Spleen (tissue), 11 donors: Measurements from ENCODE around the gene IRAG1. TPM values are rescaled to one million over a fixed set of nuclear protein-coding genes. Genes with fewer than 3 reads are reported as not detected.

Source experiments
- DNase-seq: peaks from one replicate; pipeline ENCODE4 v3.0.0-alpha.2; 2020
- H3K27ac ChIP-seq, 8 donors: fragments of 200-600 bp; sonication (generic) in 7 of 8; 1 replicate in 4 of 8; 2 replicates in 4 of 8; pipeline versions ENCODE4 v1.5.0 to v1.8.0; 2016 to 2021; ENCODE audit warnings: inconsistent platforms in 4 of 8, mild to moderate bottlenecking in 4 of 8, moderate library complexity in 1 of 8
- H3K27me3 ChIP-seq, 7 donors: fragments of 200-600 bp; sonication (generic) in 6 of 7; replicated peaks in 1 of 7; 1 replicate in 4 of 7; 2 replicates in 3 of 7; pipeline versions ENCODE4 v1.5.0 to v1.8.0; 2016 to 2021; ENCODE audit warnings: inconsistent platforms in 3 of 7, mild to moderate bottlenecking in 1 of 7
- H3K36me3 ChIP-seq, 6 donors: fragments of 200-600 bp; sonication (generic) in 5 of 6; 1 replicate in 4 of 6; 2 replicates in 2 of 6; pipeline versions ENCODE4 v1.5.0 to v1.8.0; 2016 to 2021; ENCODE audit warnings: inconsistent platforms in 2 of 6
- H3K4me1 ChIP-seq, 6 donors: fragments of 200-600 bp; sonication (generic) in 5 of 6; 1 replicate in 3 of 6; 2 replicates in 3 of 6; pipeline versions ENCODE4 v1.5.0 to v1.8.0; 2016 to 2021; ENCODE audit warnings: inconsistent platforms in 3 of 6
- H3K4me3 ChIP-seq, 8 donors: fragments of 200-600 bp; sonication (generic) in 7 of 8; 1 replicate in 4 of 8; 2 replicates in 4 of 8; pipeline versions ENCODE4 v1.5.0 to v1.8.0; 2016 to 2021; ENCODE audit warnings: inconsistent platforms in 4 of 8, mild to moderate bottlenecking in 4 of 8, moderate library complexity in 2 of 8
- H3K9me3 ChIP-seq, 8 donors: fragments of 200-600 bp; sonication (generic) in 7 of 8; 1 replicate in 4 of 8; 2 replicates in 4 of 8; pipeline versions ENCODE4 v1.5.0 to v1.8.0; 2016 to 2021; ENCODE audit warnings: inconsistent platforms in 4 of 8
- POLR2A ChIP-seq, 3 donors: fragments of 450-650 bp; IDR thresholded peaks; one replicate each; pipeline ENCODE4 v1.5.1; 2017; ENCODE audit warnings: antibody characterized with exemption in 3 of 3, mild to moderate bottlenecking in 1 of 3
- POLR2AphosphoS5 ChIP-seq, 3 donors: sonication (generic); formaldehyde crosslinking; IDR thresholded peaks; one replicate each; pipeline ENCODE4 v1.5.1; 2017; ENCODE audit warnings: antibody characterized with exemption in 3 of 3
- WGBS, 5 donors: extraction: QIAGEN DNeasy Blood & Tissue Kit in 3 of 5; methylation state at CpG; one replicate each; pipeline versions ENCODE4 v1.1.5 to v1.1.7; 2013 to 2018; 5-methylcytosine and 5-hydroxymethylcytosine counted together
- intact Hi-C: fragments of 100-400 bp; cut with DNase I; formaldehyde crosslinking; loops from one replicate; pipeline ENCODE4 v1.15.0; 2023; ENCODE audit warnings: low total_unique reads
- polyA plus RNA-seq, 3 donors: library from polyadenylated mRNA; stranded (reverse); fragments of 200-250 nt; gene quantifications; one replicate each; pipeline ENCODE4 v1.2.1, GENCODE V29; 2013
- total RNA-seq, 7 donors: library from RNA; depleted of rRNA in 3 of 7; stranded (reverse); fragments of >200 nt in 3 of 7; fragmentation: NEBNext Ultra II Directional in 4 of 7; extraction: Animal tissue kit (Norgen Biotek cat#: 25700) in 4 of 7; gene quantifications; one replicate each; pipeline versions ENCODE4 v1.1.0 to v1.2.1, GENCODE V29; 2016 to 2021
- TF ChIP-seq, protein P1 (sequence below), 11 experiments: fragments of 200-600 bp in 7 of 11; fragments of 450-650 bp in 4 of 11; sonication (generic) in 4 of 11; IDR thresholded peaks in 8 of 11; conservative IDR thresholded peaks in 3 of 11; 1 replicate in 7 of 11; 2 replicates in 4 of 11; pipeline versions ENCODE4 v1.4.0 to v1.8.0; 2016 to 2021; ENCODE audit warnings: antibody characterized with exemption in 11 of 11, inconsistent platforms in 4 of 11, mild to moderate bottlenecking in 1 of 11
- donor health status: healthy with polysubstance abuse.
- donor health status: DM: no; HTN: no; CAD: no; lungs with moderate emphysema.
- donor health status: DM: no; HTN: no; CAD: no.
- donor health status: Bipolar disorder and iron deficiency.
- donor health status: healthy.
- donor health status: DM: no; HTN: no; CAD: no.
- donor health status: DM: yes; HTN: yes; CAD: no.

The IRAG1 gene
- total and polyA plus RNA-seq, 10 donors = 2.8 to 15.6 (median 10.0) TPM

DNA sequence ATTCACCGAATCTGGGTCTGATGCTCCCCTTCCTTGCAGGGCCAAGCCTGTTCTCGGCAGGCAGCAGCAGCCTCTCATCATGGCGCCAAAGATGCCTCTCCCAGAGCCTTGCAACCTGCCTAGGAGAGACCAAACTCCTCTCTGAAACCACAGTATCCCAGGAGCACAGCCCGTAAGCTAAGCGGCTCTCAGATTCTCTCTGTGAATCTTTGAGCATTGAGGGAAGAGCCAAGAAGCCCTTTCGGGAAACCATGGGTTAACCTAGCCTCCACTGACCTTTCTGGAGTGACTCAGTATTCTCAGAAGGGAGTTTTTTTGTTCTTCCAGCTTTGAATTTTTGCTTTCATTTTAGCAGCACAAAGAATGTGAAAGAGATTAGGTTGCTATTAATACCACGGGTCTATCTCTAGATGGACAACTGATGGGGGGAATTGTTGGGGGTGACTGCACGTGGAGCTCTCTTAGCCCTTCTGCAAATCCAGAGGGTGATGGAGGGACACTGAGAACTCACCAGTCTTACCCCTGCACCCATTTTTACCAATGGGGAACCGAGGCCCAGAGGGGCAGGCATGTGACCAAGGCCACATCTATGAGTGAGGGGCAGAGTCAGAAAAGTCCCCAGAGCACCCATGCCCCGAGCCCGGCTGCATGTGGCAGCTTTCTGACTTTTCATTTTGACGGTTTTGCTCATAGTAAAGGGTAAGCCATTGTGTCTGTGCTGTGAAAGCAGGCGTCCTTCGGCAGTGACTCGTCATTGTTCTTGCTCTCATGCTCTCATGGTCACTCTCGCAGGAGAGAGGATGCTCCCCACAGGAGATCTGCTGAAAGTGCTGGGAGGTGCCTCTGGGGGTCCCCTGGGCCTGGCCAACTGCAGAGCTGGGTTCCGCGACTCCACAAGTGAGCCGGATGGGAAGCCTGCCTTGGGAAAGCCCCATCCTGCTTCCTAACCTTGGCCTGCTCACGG lies 36.0 kb downstream of the IRAG1 start:
- intact Hi-C loops = loop anchor here (5.0 to 10.0 kb wide), 2 partner anchors 80 to 143 kb away; no protein-coding TSS in a partner anchor
- H3K27ac ChIP-seq = peak overlapping the region; percentile 42 to 83 (median 73)
- no peak for DNase-seq
- no peak for TF ChIP-seq POLR2A (IDR thresholded peaks at IDR 0.05)
- TF ChIP-seq, protein P1, sequence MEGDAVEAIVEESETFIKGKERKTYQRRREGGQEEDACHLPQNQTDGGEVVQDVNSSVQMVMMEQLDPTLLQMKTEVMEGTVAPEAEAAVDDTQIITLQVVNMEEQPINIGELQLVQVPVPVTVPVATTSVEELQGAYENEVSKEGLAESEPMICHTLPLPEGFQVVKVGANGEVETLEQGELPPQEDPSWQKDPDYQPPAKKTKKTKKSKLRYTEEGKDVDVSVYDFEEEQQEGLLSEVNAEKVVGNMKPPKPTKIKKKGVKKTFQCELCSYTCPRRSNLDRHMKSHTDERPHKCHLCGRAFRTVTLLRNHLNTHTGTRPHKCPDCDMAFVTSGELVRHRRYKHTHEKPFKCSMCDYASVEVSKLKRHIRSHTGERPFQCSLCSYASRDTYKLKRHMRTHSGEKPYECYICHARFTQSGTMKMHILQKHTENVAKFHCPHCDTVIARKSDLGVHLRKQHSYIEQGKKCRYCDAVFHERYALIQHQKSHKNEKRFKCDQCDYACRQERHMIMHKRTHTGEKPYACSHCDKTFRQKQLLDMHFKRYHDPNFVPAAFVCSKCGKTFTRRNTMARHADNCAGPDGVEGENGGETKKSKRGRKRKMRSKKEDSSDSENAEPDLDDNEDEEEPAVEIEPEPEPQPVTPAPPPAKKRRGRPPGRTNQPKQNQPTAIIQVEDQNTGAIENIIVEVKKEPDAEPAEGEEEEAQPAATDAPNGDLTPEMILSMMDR (IDR thresholded peaks at IDR 0.05 in 8 of 11, conservative IDR thresholded peaks at IDR 0.05 in 3 of 11) = peak in 1 of 11 experiments; percentile 9
- peak; percentile 25 to 65 (median 58) for TF ChIP-seq POLR2AphosphoS5 (IDR thresholded peaks at IDR 0.05)
- H3K36me3 ChIP-seq = no peaks in the 10 kb centered on the region
- no peaks in the 10 kb centered on the region for H3K27me3 ChIP-seq
- peaks cover 40 to 86% (median 70%) of the 10 kb centered on the region in 6 donors for H3K4me1 ChIP-seq
- H3K4me3 ChIP-seq = peak overlapping the region in 1 of 8 donors; percentile 27
- WGBS, 5 donors = 37 to 60% (median 52%) methylated on average over 19 to 20 of the region's 20 CpGs
- no peaks in the 10 kb centered on the region for H3K9me3 ChIP-seq

- 56 to 78% (median 70%) methylated on average over 6 of the region's 6 CpGs for WGBS, 5 donors
- Histone ChIP-seq H3K4me1 (peaks cover 40 to 94% (median 72%) of the 10 kb centered on the region in 6 donors), H3K27me3 (no peaks in the 10 kb centered on the region), H3K27ac (peak overlapping the region in 7 of 8 donors; percentile 36 to 83 (median 72)), H3K36me3 (no peaks in the 10 kb centered on the region), H3K9me3 (no peaks in the 10 kb centered on the region), H3K4me3 (no peak overlapping the region)
- DNase-seq = no peak
- TF ChIP-seq, protein P1 (IDR thresholded peaks at IDR 0.05 in 8 of 11, conservative IDR thresholded peaks at IDR 0.05 in 3 of 11) = no peak
- TF ChIP-seq POLR2A (IDR thresholded peaks at IDR 0.05) = no peak
- no peak for TF ChIP-seq POLR2AphosphoS5 (IDR thresholded peaks at IDR 0.05)
- intact Hi-C loops = loop anchor here (5.0 to 10.0 kb wide), 2 partner anchors 81 to 141 kb away; no protein-coding TSS in a partner anchor
These were observed 37.5 kb downstream of the IRAG1 start for GRCh38 chr11:10655943-10656576.

DNA sequence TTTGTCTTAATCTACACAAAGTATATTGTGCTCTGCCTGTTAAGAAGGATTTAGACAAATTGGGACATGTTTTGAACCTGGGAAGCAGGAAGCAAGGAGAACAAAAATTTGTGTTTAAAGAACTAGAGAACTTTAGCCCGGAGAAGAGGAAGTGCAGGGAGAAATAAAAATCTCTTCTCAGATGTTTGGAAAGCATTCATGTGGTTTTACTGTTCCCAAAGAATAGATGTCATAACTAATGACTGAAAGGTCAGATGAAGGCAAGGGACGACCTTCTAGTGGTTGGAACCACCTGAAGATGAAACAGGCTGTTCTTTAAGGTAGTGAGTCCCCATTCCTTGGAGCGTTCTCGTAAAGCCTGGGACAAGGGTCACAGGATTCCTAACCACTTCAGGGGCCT lies 38.3 kb downstream of the IRAG1 start:
- Histone ChIP-seq H3K27me3 (no peaks in the 10 kb centered on the region), H3K4me3 (no peak overlapping the region), H3K9me3 (no peaks in the 10 kb centered on the region), H3K4me1 (peaks cover 38 to 97% (median 74%) of the 10 kb centered on the region in 6 donors), H3K27ac (peak overlapping the region in 6 of 8 donors; percentile 36 to 83 (median 68)), H3K36me3 (no peaks in the 10 kb centered on the region)
- no peak for TF ChIP-seq POLR2AphosphoS5 (IDR thresholded peaks at IDR 0.05)
- TF ChIP-seq POLR2A (IDR thresholded peaks at IDR 0.05) = no peak
- TF ChIP-seq, protein P1 (IDR thresholded peaks at IDR 0.05 in 8 of 11, conservative IDR thresholded peaks at IDR 0.05 in 3 of 11) = no peak
- 49 to 57% (median 53%) methylated on average over 4 of the region's 4 CpGs for WGBS, 5 donors
- DNase-seq = no peak
- intact Hi-C loops = loop anchor here (5.0 to 10.0 kb wide), 2 partner anchors 82 to 140 kb away; no protein-coding TSS in a partner anchor
